IgD-negative memory B cell (primary cell): ENCODE measurements around the gene RIT2. TPM values are rescaled to one million over a fixed set of nuclear protein-coding genes. Genes with fewer than 3 reads are reported as not detected.
"Not testable (repeated sequence)": the region's sequence is repeated elsewhere in the genome, so short reads cannot be mapped to it uniquely, and the experiment has no call there.

Experiments used
- H3K27ac Mint-ChIP-seq, 3 donors: one replicate each; pipeline ENCODE4 v1.8.0; 2020 to 2022; ENCODE audit warnings: mild to moderate bottlenecking in 3 of 3, mixed read lengths in 3 of 3, moderate library complexity in 1 of 3
- H3K27me3 Mint-ChIP-seq: one replicate; pipeline ENCODE4 v1.8.0; 2021; ENCODE audit warnings: mixed read lengths
- H3K36me3 Mint-ChIP-seq: one replicate; pipeline ENCODE4 v1.8.0; 2020; ENCODE audit warnings: mild to moderate bottlenecking, mixed read lengths
- H3K4me1 Mint-ChIP-seq, 3 donors: one replicate each; pipeline ENCODE4 v1.8.0; 2020 to 2022; ENCODE audit warnings: mixed read lengths in 3 of 3, mild to moderate bottlenecking in 1 of 3
- H3K4me3 Mint-ChIP-seq, 4 donors: one replicate each; pipeline ENCODE4 v1.8.0; 2020 to 2022; ENCODE audit warnings: mild to moderate bottlenecking in 4 of 4, mixed read lengths in 4 of 4, moderate library complexity in 3 of 4
- H3K9me3 Mint-ChIP-seq, 3 donors: one replicate each; pipeline ENCODE4 v1.8.0; 2020 to 2021; ENCODE audit warnings: mixed read lengths in 3 of 3, mild to moderate bottlenecking in 1 of 3
- polyA plus RNA-seq: library from polyadenylated mRNA; unstranded; fragments of 300-500 nt; fragmentation: Illumina TruSeq; gene quantifications from one replicate; pipeline ENCODE4 v1.2.3, GENCODE V29; 2021

The RIT2 gene
- polyA plus RNA-seq, 1 donor from 2014 or later: not detected

DNA sequence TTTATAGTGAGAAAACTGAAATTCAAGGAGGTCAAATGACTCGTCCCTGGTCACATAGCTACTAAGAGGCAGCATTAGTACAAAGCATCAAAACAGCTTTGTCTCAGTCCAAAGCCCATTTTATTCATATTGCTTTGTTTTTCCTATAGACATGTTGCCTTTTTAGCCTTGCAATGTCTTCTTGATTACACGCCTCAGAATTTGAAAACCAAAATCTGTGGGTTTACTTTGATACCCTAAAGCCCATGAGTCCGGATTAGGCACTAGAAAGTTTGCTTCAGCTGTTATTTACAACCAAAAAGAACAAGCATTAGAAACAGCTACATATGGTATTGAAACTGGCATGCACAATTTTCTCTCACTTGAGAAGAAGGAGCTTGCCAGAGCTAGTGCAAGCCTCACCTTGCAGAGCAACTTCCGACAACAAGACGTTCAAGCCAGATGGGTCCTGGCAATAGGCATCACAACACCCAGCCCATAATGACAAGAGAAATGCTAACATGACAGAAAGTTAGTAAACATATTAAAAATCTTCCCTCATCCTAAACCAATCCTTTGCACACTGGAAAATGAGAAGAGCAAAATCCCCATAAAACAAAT is 276.8 kb downstream of the RIT2 start:
- no peaks in the 10 kb centered on the region for H3K36me3 Mint-ChIP-seq
- H3K4me1 Mint-ChIP-seq: no peaks in the 10 kb centered on the region
- peaks cover 0 to 10% (median 2%) of the 10 kb centered on the region in 3 donors for H3K9me3 Mint-ChIP-seq
- no peaks in the 10 kb centered on the region for H3K27me3 Mint-ChIP-seq
- H3K27ac Mint-ChIP-seq: no peak overlapping the region
- no peak overlapping the region for H3K4me3 Mint-ChIP-seq

DNA sequence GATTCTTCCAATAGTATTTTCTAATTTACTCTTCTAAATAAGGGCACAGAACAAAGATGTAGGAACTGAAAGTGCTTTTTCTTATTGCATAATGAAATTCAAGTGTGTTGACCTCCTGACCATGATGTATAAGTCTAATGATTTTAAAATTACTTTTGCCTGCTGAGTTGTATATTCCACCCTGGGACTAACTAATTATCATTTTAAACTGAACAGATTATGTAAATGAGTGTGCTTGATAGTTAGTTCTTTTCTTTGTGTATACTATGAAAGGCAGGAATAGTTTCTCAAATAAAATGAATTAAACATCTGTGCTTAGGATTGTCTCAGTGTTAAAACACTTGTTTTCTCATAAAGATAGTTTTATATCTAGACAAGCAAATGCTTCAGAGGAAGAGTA is 284.5 kb downstream of the RIT2 start:
- Mint-ChIP-seq H3K9me3 (peaks cover 0 to 3% (median 1%) of the 10 kb centered on the region in 3 donors), H3K4me3 (no peak overlapping the region), H3K27me3 (no peaks in the 10 kb centered on the region), H3K27ac (no peak overlapping the region), H3K4me1 (no peaks in the 10 kb centered on the region), H3K36me3 (no peaks in the 10 kb centered on the region)

DNA sequence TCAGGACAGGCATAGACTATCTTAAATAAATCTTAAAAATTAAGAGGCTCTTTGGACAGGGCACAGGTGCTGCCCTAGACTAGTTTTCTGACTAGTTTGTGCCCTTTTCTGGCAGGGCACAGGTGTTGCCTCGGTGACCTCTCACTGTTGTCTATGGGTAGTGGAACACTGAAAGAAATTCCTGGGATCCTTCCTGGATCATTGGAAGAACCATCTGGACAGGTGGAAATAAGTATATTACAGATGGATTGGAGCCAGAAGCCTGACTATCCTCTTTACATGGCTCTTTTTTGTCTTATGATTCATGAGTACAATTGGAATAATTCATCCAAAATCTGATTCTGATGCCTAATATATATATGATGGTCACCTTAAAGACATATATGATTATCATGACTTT is 286.6 kb downstream of the RIT2 start:
- H3K36me3 Mint-ChIP-seq: no peaks in the 10 kb centered on the region
- no peak overlapping the region for H3K27ac Mint-ChIP-seq
- H3K9me3 Mint-ChIP-seq: peaks cover 0 to 3% (median 1%) of the 10 kb centered on the region in 3 donors
- H3K27me3 Mint-ChIP-seq: no peaks in the 10 kb centered on the region
- H3K4me3 Mint-ChIP-seq: no peak overlapping the region
- no peaks in the 10 kb centered on the region for H3K4me1 Mint-ChIP-seq

DNA sequence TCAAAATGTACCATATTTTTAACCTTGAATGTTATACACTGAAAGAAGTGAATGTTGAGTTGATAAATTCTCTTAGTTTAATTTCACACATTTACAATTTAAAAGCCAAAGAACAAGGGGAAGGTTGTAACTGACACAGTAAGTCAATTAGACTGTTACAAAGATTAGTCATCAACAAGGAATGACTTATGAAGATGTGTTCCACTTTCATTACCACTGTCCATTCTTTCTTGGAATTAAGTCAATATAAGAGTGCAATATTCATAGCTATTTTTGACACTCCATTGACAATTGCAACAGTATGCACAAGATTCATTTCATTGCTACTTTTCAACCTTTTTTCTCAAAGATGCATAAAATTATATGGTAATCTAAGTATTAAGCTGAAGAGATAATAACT is 291.3 kb downstream of the RIT2 start:
- Mint-ChIP-seq H3K36me3 (peaks cover 2% of the 10 kb centered on the region), H3K9me3 (peaks cover 1 to 5% (median 2%) of the 10 kb centered on the region in 3 donors), H3K27me3 (no peaks in the 10 kb centered on the region), H3K4me3 (no peak overlapping the region), H3K27ac (no peak overlapping the region), H3K4me1 (no peaks in the 10 kb centered on the region)

DNA sequence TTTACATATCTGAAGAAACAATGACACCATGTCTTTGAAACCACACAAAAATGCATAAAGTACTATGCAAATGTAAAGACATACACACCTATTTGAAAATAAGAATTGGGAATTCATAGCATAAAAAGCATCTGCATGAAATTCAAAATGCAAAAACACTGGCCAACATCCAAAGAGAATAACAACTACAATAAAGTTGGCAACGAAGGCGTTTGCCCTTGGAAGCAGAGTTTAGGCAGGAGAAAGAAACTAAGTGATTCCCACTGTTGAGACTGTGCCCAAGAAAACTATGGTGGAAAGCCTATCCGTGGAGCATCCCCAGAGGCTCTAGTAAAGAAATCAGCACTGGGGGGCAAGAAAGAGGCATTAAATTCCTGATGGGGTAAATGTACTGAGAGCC is 292.8 kb downstream of the RIT2 start:
- no peaks in the 10 kb centered on the region for H3K27me3 Mint-ChIP-seq
- H3K36me3 Mint-ChIP-seq: peaks cover 2% of the 10 kb centered on the region
- H3K4me1 Mint-ChIP-seq: no peaks in the 10 kb centered on the region
- H3K27ac Mint-ChIP-seq: no peak overlapping the region
- no peak overlapping the region for H3K4me3 Mint-ChIP-seq
- H3K9me3 Mint-ChIP-seq: peaks cover 1 to 5% (median 2%) of the 10 kb centered on the region in 3 donors

DNA sequence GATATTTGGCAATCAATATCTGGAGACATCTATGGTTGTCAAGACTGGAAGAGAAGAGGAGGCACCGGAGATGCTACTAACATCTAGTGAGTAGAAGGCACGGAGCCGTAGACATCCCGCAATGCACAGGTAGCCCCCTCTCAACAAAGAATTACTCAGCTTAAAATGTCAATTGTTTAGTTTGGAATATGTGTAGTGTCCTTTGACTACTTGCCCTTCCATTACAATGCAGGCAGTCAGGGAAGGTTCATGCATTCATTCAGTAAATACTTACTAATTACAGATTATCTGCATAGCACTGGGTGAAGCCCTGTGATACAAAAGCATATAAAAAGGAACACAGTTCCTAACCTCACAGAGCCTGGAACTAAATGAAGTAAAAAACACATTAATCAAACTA is 294.0 kb downstream of the RIT2 start:
- peaks cover 2% of the 10 kb centered on the region for H3K36me3 Mint-ChIP-seq
- H3K9me3 Mint-ChIP-seq: peaks cover 0 to 5% (median 2%) of the 10 kb centered on the region in 3 donors
- H3K4me3 Mint-ChIP-seq: no peak overlapping the region
- H3K4me1 Mint-ChIP-seq: no peaks in the 10 kb centered on the region
- no peaks in the 10 kb centered on the region for H3K27me3 Mint-ChIP-seq
- H3K27ac Mint-ChIP-seq: no peak overlapping the region

DNA sequence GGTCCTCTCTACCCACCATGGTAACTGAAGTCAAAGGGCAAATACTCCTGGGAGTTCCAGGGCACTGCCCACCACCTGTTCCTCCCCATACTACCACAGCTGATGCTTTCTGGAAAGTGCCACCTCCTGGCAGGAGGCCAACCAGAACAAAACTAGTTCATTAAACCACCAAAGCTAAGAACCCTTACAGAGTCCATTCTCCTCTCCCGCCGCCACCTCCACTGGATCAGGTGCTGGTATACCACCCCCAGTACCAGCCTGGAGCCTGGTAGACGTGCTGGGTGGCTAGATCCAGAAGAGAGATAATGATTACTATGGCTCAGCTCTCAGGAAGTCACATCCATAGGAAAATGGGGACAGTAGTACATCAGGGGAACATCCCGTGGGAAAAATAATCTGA is 300.9 kb downstream of the RIT2 start:
- no peak overlapping the region for H3K4me3 Mint-ChIP-seq
- no peaks in the 10 kb centered on the region for H3K27me3 Mint-ChIP-seq
- H3K4me1 Mint-ChIP-seq: no peaks in the 10 kb centered on the region
- H3K36me3 Mint-ChIP-seq: no peaks in the 10 kb centered on the region
- H3K27ac Mint-ChIP-seq: no peak overlapping the region
- peaks cover 0 to 3% (median 0%) of the 10 kb centered on the region in 3 donors for H3K9me3 Mint-ChIP-seq

DNA sequence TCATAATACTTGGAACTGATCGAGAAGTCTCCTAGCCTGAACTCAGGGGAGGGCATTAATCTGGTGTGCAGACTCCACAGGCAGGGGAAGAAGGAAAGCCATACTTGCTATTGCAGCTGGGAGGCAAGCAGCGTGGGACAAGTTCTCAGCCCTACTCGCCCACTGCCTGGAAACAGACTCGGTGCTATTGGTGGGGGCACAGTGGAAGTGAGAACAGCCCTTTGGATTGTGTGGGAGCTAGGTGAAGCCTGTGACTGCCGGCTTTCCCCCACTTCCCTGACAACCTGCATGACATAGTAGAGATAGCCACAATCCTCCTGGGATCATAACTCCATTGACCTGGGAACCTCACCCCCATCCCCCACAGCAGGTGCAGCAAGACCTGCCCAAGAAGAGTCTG is 301.3 kb downstream of the RIT2 start:
- no peak overlapping the region for H3K27ac Mint-ChIP-seq
- no peaks in the 10 kb centered on the region for H3K36me3 Mint-ChIP-seq
- no peaks in the 10 kb centered on the region for H3K9me3 Mint-ChIP-seq
- H3K4me1 Mint-ChIP-seq: no peaks in the 10 kb centered on the region
- no peaks in the 10 kb centered on the region for H3K27me3 Mint-ChIP-seq
- H3K4me3 Mint-ChIP-seq: no peak overlapping the region

DNA sequence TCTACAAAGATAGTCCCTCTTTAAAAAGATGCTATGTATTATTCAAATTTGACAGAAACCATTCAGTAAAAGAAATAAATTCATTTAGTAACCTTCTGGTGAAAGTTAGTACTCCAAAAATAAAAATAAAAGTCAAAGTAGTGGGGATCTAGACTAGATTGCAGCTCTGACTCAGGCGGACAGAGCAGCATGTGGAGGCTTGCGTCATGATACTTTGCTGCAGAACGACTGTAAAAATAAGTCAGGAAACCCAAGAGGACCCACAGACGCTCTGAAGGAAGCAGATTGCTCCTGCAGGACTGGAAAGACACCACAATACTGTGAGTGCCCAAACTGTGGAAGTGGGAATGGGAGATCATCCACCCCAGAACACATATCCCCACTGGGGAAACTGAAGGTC is 301.9 kb downstream of the RIT2 start:
- Mint-ChIP-seq H3K27me3 (no peaks in the 10 kb centered on the region), H3K9me3 (no peaks in the 10 kb centered on the region), H3K4me3 (no peak overlapping the region), H3K4me1 (no peaks in the 10 kb centered on the region), H3K36me3 (no peaks in the 10 kb centered on the region), H3K27ac (no peak overlapping the region)

DNA sequence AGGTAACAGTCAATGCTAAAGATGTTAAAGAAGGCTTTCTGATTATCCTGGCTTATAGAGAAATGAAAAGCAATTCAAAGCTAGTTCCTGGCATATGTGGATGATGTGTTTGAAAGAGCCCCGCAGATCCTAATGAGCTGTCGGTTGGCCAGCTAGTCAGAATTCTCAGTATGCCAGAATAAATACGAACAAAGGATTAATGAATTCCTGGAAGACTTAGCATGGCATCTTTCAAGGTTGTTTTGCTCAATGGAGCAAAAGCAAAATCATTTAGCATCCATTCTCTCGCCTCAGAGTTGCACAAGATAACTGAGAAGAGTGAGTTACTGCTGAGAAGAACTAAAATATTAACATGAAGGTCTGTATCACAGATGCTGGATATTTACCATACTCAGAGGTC is 307.6 kb downstream of the RIT2 start:
- no peaks in the 10 kb centered on the region for H3K36me3 Mint-ChIP-seq
- H3K4me1 Mint-ChIP-seq: no peaks in the 10 kb centered on the region
- peaks cover 0 to 4% (median 0%) of the 10 kb centered on the region in 3 donors for H3K9me3 Mint-ChIP-seq
- H3K4me3 Mint-ChIP-seq: no peak overlapping the region
- H3K27ac Mint-ChIP-seq: no peak overlapping the region
- H3K27me3 Mint-ChIP-seq: no peaks in the 10 kb centered on the region

DNA sequence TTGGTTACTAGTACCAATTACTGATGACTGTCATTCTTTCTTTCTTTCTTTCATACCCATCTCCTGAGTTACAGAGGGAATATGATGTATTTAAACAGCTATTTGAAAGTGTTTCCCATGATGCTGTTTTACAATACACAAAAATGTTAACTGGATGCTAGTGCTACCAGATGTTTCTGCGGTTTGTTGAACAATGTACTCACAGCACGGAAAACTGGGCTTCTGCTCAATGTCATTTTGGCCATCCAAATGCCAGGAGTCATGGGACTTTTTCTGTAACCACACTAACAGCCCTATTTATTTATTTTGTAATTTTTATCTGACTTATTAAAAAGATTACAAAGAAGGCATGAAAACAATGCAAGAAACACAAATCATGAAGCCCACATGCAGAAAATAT is 313.8 kb downstream of the RIT2 start:
- no peaks in the 10 kb centered on the region for H3K36me3 Mint-ChIP-seq
- H3K4me1 Mint-ChIP-seq: no peaks in the 10 kb centered on the region
- H3K4me3 Mint-ChIP-seq: no peak overlapping the region

DNA sequence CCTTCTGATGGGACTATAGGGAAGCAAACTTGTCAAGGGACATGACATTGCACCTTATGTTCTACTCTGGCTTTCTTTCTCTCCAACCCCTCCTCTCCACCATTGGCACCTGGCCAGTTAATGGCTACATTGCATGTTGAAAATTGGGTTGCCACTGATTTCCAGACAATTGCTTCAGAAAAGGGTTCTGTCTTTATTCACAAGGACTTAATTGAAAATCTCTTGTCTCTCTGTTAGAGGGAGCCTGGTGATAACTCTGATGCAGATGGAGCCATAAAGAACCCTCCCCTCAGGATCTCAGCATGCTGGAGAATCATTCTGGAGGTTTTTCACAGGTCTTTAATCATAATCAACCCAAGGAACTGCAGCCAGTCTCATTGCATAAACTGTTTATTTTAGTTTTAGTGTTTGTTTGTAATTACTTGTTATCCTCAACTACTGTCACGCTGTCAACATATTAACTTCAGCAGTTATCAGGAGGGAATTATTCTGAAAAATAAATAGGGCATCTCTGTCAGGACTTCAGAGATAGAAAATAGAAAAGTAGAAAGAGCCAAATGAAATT is 316.8 kb downstream of the RIT2 start:
- Mint-ChIP-seq H3K27ac (no peak overlapping the region), H3K9me3 (no peaks in the 10 kb centered on the region), H3K4me3 (no peak overlapping the region), H3K4me1 (no peaks in the 10 kb centered on the region), H3K27me3 (no peaks in the 10 kb centered on the region), H3K36me3 (no peaks in the 10 kb centered on the region)

More for the DNA sequence above, 313.8 kb downstream of the RIT2 start:
- H3K27me3 Mint-ChIP-seq: no peaks in the 10 kb centered on the region
- peaks cover 0 to 2% (median 0%) of the 10 kb centered on the region in 3 donors for H3K9me3 Mint-ChIP-seq
- H3K27ac Mint-ChIP-seq: no peak overlapping the region

DNA sequence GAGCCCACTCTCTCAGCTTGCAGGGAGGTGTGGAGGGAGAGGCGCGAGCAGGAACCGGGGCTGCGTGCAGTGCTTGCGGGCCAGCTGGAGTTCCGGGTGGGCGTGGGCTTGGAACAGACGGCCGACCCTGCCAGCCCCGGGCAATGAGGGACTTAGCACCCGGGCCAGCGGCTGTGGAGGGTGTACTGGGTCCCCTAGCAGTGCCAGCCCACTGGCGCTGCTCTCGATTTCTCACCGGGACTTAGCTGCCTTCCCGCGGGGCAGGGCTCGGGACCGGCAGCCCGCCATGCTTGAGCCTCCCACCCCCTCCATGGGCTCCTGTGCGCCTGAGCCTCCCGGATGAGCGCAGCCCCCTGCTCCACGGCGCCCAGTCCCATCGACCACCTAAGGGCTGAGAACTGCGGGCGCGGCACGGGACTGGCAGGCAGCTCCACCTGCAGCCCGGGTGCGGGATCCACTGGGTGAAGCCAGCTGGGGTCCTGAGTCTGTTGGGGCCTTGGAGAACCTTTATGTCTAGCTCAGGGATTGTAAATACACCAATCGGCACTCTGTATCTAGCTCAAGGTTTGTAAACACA is 320.2 kb downstream of the RIT2 start:
- H3K36me3 Mint-ChIP-seq, H3K27me3 Mint-ChIP-seq, H3K27ac Mint-ChIP-seq, H3K9me3 Mint-ChIP-seq, H3K4me1 Mint-ChIP-seq, H3K4me3 Mint-ChIP-seq: not testable (repeated sequence)

DNA sequence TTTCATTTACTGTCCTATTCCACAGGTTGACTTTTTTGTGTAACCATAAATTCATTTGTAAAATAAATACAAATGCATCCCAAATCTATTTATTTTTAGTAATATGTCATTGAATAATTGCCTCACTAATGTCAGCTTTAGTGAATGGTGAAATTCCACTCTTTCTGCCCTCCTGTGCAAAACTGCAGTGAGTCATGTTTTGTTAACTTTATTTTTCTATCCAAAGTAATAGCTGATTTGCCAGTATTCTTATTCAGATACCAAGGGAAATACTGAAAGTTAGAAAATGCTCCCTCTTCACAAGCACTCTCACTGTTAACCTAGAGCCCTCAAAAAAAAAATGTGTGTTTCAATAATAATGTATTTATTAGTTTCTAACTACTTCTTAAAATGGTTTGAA is 322.8 kb downstream of the RIT2 start:
- H3K27ac Mint-ChIP-seq: no peak overlapping the region
- H3K36me3 Mint-ChIP-seq: no peaks in the 10 kb centered on the region
- H3K9me3 Mint-ChIP-seq: peaks cover 0 to 9% (median 1%) of the 10 kb centered on the region in 3 donors
- H3K4me3 Mint-ChIP-seq: no peak overlapping the region
- H3K4me1 Mint-ChIP-seq: peaks cover 0 to 2% (median 0%) of the 10 kb centered on the region in 3 donors
- no peaks in the 10 kb centered on the region for H3K27me3 Mint-ChIP-seq

DNA sequence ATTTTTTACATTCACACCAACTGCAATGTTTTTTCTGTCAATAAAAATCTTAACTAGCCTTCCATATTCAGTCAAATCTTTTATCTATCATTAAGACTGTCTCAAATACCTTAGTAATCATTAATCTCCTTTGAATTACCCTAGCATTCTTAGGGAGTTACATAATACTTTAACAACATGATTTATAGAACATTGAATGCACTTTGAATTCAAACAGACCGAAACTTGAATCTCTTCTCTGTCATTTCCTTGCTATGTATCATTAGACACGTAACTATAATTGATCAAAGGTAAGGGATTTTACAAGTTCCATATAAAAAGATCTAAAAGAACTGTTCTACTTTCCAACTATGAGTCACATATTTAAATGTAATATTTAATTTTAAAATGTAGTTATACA is 330.9 kb downstream of the RIT2 start:
- peaks cover 4 to 6% (median 4%) of the 10 kb centered on the region in 3 donors for H3K9me3 Mint-ChIP-seq
- H3K36me3 Mint-ChIP-seq: peaks cover 3% of the 10 kb centered on the region
- no peaks in the 10 kb centered on the region for H3K4me1 Mint-ChIP-seq
- H3K27me3 Mint-ChIP-seq: no peaks in the 10 kb centered on the region
- no peak overlapping the region for H3K4me3 Mint-ChIP-seq
- H3K27ac Mint-ChIP-seq: no peak overlapping the region

DNA sequence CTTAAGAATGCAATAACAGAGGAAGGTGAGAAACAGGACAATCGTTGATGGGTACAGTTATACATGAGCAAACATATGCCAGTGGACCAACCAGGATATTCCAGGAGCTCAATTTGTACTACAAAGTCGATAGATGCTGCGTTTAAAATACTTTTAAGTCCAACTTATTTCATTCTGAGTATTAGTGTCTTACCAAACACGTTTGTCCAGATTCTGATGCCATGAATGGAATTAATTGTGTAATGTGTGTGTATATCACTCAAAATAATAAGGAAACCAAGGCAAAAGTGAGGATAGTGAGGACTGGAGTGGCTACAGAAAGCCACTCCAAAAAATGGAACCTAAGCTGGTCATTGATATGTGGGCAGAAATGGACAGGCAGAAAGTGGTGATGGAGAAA is 332.6 kb downstream of the RIT2 start:
- Mint-ChIP-seq H3K4me3 (no peak overlapping the region), H3K27me3 (no peaks in the 10 kb centered on the region), H3K4me1 (no peaks in the 10 kb centered on the region), H3K36me3 (peaks cover 3% of the 10 kb centered on the region), H3K9me3 (peaks cover 4 to 6% (median 4%) of the 10 kb centered on the region in 3 donors), H3K27ac (no peak overlapping the region)
